K562 (cell line): Measurements from ENCODE around the gene RASL12. TPM values are rescaled to one million over a fixed set of nuclear protein-coding genes. Genes with fewer than 3 reads are reported as not detected.

Experiments used
- ATAC-seq: fragments of 200-7000 bp; cut with Tn5 transposase; 3 replicates; pipeline ENCODE4 v1.9.1; 2020; ENCODE audit warnings: moderate library complexity
- BruUV-seq: library from RNA; stranded (reverse); fragments of 400-500 nt; replicated peaks from 2 replicates; lab custom pipeline; 2021; lab: Mats Ljungman, UMichigan
- CTCF ChIA-PET: fragments of 300-600 bp; formaldehyde crosslinking; extraction: SDS; loops from one replicate; lab custom pipeline; 2021; ENCODE audit warnings: low intra/inter-chr PET ratio; lab: Yijun Ruan, JAX
- POLR2A ChIA-PET: fragments of 300-600, 350-650 bp; sonication (Branson Sonifier 250); formaldehyde crosslinking; extraction: SDS; loops from one replicate; lab custom pipeline; 2021; ENCODE audit warnings: antibody characterized with exemption, inconsistent platforms; lab: Yijun Ruan, JAX
- DNase-seq, 4 experiments: peaks; one replicate each; pipeline versions ENCODE4 v3.0.0 to v3.0.0-alpha.2; 2011 to 2018; ENCODE audit warnings: low spot score in 3 of 4, mixed read lengths in 3 of 4; ENCODE audit errors: extremely low read depth in 1 of 4
- FAIRE-seq: peaks from 2 replicates; lab custom pipeline; 2011; peaks lifted over from hg19 to GRCh38; lab: Jason Lieb, UNC
- H2AFZ ChIP-seq: 2 replicates; pipeline ENCODE4 v1.6.0; 2011; ENCODE audit warnings: low read depth, low read length, control low read depth, inconsistent platforms
- H3K27ac ChIP-seq: fragments of 200-600 bp; 3 replicates; pipeline ENCODE4 v1.8.0; 2011; ENCODE audit warnings: low read depth, mild to moderate bottlenecking, control low read depth, inconsistent platforms, low read length, moderate library complexity, mixed read lengths; ENCODE audit errors: extremely low read depth
- H3K27me3 ChIP-seq, 2 experiments: fragments of 300-600 bp in 1 of 2; 2 replicates in 1 of 2; 3 replicates in 1 of 2; pipeline versions ENCODE4 v1.6.0 to v1.8.0; 2011; ENCODE audit warnings: inconsistent platforms in 2 of 2, low read length in 2 of 2, mild to moderate bottlenecking in 1 of 2, mixed read lengths in 1 of 2, moderate library complexity in 1 of 2; ENCODE audit not compliant: control insufficient read depth in 2 of 2, insufficient read depth in 2 of 2
- H3K36me3 ChIP-seq: fragments of 300-600 bp; 3 replicates; pipeline ENCODE4 v1.8.0; 2011; ENCODE audit warnings: mild to moderate bottlenecking, low read length, inconsistent platforms; ENCODE audit not compliant: control insufficient read depth, insufficient read depth
- H3K4me1 ChIP-seq, 2 experiments: fragments of 200-600 bp in 1 of 2; replicated peaks in 1 of 2; 2 replicates in 1 of 2; 3 replicates in 1 of 2; pipeline versions ENCODE4 v1.5.1 to v1.8.0; 2011; ENCODE audit warnings: inconsistent platforms in 2 of 2, low read length in 2 of 2, mild to moderate bottlenecking in 1 of 2, mixed read lengths in 1 of 2, moderate library complexity in 1 of 2; ENCODE audit not compliant: control insufficient read depth in 2 of 2, insufficient read depth in 2 of 2
- H3K4me2 ChIP-seq: 2 replicates; pipeline ENCODE4 v1.6.1; 2011; ENCODE audit warnings: low read length, control low read depth, inconsistent platforms, mixed read lengths; ENCODE audit not compliant: insufficient read depth
- H3K4me3 ChIP-seq: fragments of 200-600 bp; sonication (generic), shearing (Covaris generic); 2 replicates; pipeline ENCODE4 v1.5.1; 2016; ENCODE audit warnings: control low read depth, inconsistent platforms
- H3K79me2 ChIP-seq: fragments of 200-600 bp; 3 replicates; pipeline ENCODE4 v1.8.0; 2011; ENCODE audit warnings: low read length, inconsistent platforms; ENCODE audit not compliant: control insufficient read depth, insufficient read depth
- H3K9ac ChIP-seq, 2 experiments: 2 replicates each; pipeline versions ENCODE4 v1.6.0 to v1.6.1; 2011; ENCODE audit warnings: low read depth in 2 of 2, low read length in 2 of 2, control low read depth in 1 of 2, inconsistent platforms in 1 of 2, mild to moderate bottlenecking in 1 of 2, mixed read lengths in 1 of 2; ENCODE audit not compliant: insufficient read depth in 1 of 2
- H3K9me1 ChIP-seq: one replicate; pipeline ENCODE4 v1.6.0; 2011; ENCODE audit warnings: inconsistent platforms, mild to moderate bottlenecking, low read length, moderate library complexity; ENCODE audit not compliant: control insufficient read depth, insufficient read depth
- H3K9me3 ChIP-seq: replicated peaks from 2 replicates; pipeline ENCODE4 v1.5.1; 2011; ENCODE audit warnings: low read depth, low read length, inconsistent platforms; ENCODE audit not compliant: control insufficient read depth, insufficient read depth
- H4K20me1 ChIP-seq: replicated peaks from 2 replicates; pipeline ENCODE4 v1.6.1; 2011; ENCODE audit warnings: low read length, inconsistent platforms, mixed read lengths; ENCODE audit not compliant: control insufficient read depth, insufficient read depth
- ATF4 ChIP-seq: fragments of 450-650 bp; formaldehyde crosslinking; IDR thresholded peaks from 2 replicates; pipeline ENCODE4 v1.4.0; 2022; ENCODE audit warnings: mild to moderate bottlenecking, moderate library complexity
- FOXK2 ChIP-seq, 2 experiments: fragments of 450-650 bp; IDR thresholded peaks in 1 of 2; conservative IDR thresholded peaks in 1 of 2; 2 replicates each; pipeline ENCODE4 v1.6.1; 2016; ENCODE audit warnings: low read depth in 2 of 2, mild to moderate bottlenecking in 1 of 2
- FOXM1 ChIP-seq, 2 experiments: fragments of 450-650 bp in 1 of 2; sonication (generic) in 1 of 2; formaldehyde crosslinking in 1 of 2; IDR thresholded peaks; 2 replicates each; pipeline versions ENCODE4 v1.6.1 to v1.9.0; 2017 to 2022; ENCODE audit warnings: low read depth in 2 of 2, mild to moderate bottlenecking in 2 of 2, missing genetic modification reagents in 1 of 2, moderate library complexity in 1 of 2
- MCM2 ChIP-seq: fragments of 450-650 bp; IDR thresholded peaks from 2 replicates; pipeline ENCODE4 v1.6.1; 2017; ENCODE audit warnings: low read depth, mild to moderate bottlenecking
- NFRKB ChIP-seq: fragments of 450-650 bp; IDR thresholded peaks from 2 replicates; pipeline ENCODE4 v1.6.1; 2016; ENCODE audit warnings: low read depth
- RBM17 ChIP-seq: fragments of 200-400 bp; formaldehyde crosslinking; IDR thresholded peaks from 2 replicates; pipeline ENCODE4 v1.6.1; 2017; ENCODE audit warnings: low read depth, mild to moderate bottlenecking, low read length, borderline replicate concordance
- RBM39 ChIP-seq: fragments of 200-400 bp; formaldehyde crosslinking; optimal IDR thresholded peaks from 2 replicates; pipeline ENCODE3; 2018; ENCODE audit warnings: low read depth, low read length
- SMARCC2 ChIP-seq: fragments of 450-650 bp; IDR thresholded peaks from 2 replicates; pipeline ENCODE4 v1.6.1; 2017; ENCODE audit warnings: antibody characterized with exemption, moderate library complexity, mild to moderate bottlenecking, low read depth
- TRIM24 ChIP-seq, 2 experiments: fragments of 450-650 bp; IDR thresholded peaks; 2 replicates each; pipeline ENCODE4 v1.6.1; 2016
- ZNF76 ChIP-seq: fragments of 250-450 bp; sonication (Bioruptor Pico); IDR thresholded peaks from 2 replicates; pipeline ENCODE4 v1.4.0; 2020; ENCODE audit warnings: mild to moderate bottlenecking, moderate library complexity, borderline replicate concordance
- ZZZ3 ChIP-seq: fragments of 450-650 bp; IDR thresholded peaks from 2 replicates; pipeline ENCODE4 v1.6.1; 2016; ENCODE audit warnings: antibody characterized with exemption, mild to moderate bottlenecking, moderate library complexity
- WGBS: fragments of 100-300 bp; shearing (Covaris generic); methylation state at CpG from one replicate; pipeline ENCODE4 v1.1.6; 2016; ENCODE audit warnings: low coverage, mixed read lengths; ENCODE audit not compliant: insufficient coverage; ENCODE audit errors: missing lambda C conversion rate; 5-methylcytosine and 5-hydroxymethylcytosine counted together
- in situ Hi-C: fragments of 300-500 bp; cut with MboI; formaldehyde crosslinking; loops from 4 replicates; pipeline ENCODE4 v1.15.0; 2018; ENCODE audit warnings: inconsistent platforms, mixed read lengths
- intact Hi-C: fragments of 100-400 bp; cut with micrococcal nuclease; formaldehyde crosslinking; loops from 2 replicates; pipeline ENCODE4 v1.14.2; 2022
- polyA plus RNA-seq, 8 experiments: library from polyadenylated mRNA; depleted of rRNA in 4 of 8; stranded (reverse) in 5 of 8; unstranded in 3 of 8; fragments of >200 nt; fragmentation: Nextera tagmentation in 2 of 8; fragmentation: Illumina TruSeq in 1 of 8; extraction: Ambion mirVana in 2 of 8; extraction: Trizol in 1 of 8; gene quantifications; 2 replicates each; pipeline versions ENCODE4 v1.2.1 to v1.2.3, GENCODE V29; 2011 to 2014; ENCODE audit warnings: inconsistent platforms in 1 of 8, missing spikeins in 1 of 8
- total RNA-seq, 7 experiments: library from RNA; depleted of rRNA in 6 of 7; stranded (reverse); fragments of >200 nt in 6 of 7; fragmentation: Illumina TruSeq in 2 of 7; extraction: Trizol in 2 of 7; gene quantifications; 2 replicates each; pipeline versions ENCODE4 v1.2.1 to v1.2.3, GENCODE V29; 2011 to 2021; ENCODE audit warnings: low replicate concordance in 1 of 7

Gene RASL12
- total and polyA plus RNA-seq, 9 of the 15 experiments (the other 6 are each of a cell fraction or from before 2014, with no cell fraction given): not detected

GRCh38 chr15:65089206-65089824, 21.5 kb upstream of the RASL12 start (continued):
- TF ChIP-seq SMARCC2 (no peak), RBM17 (no peak)

GRCh38 chr15:65088643-65089021, 20.8 kb upstream of the RASL12 start:
- ATAC-seq: no peak
- Histone ChIP-seq H4K20me1 (peaks cover 8% of the 10 kb centered on the region), H3K9me3 (no peaks in the 10 kb centered on the region), H3K4me2 (no peak overlapping the region), H3K9ac (no peak overlapping the region), H3K4me1 (peaks cover 0 to 4% of the 10 kb centered on the region in 2 experiments; a peak in 1 of 5 replicates), H3K27me3 (peaks cover 17 to 30% of the 10 kb centered on the region in 2 experiments), H3K36me3 (no peaks in the 10 kb centered on the region), H3K4me3 (no peak overlapping the region), H3K79me2 (no peaks in the 10 kb centered on the region), H2AFZ (no peak overlapping the region), H3K9me1 (no peaks in the 10 kb centered on the region), H3K27ac (no peak overlapping the region)
- intact Hi-C loops (loop anchor here (5.0 kb wide), 1 partner anchor 56 kb away; no protein-coding TSS in a partner anchor), in situ Hi-C loops (no loop called here)
- FAIRE-seq: no peak
- 4% methylated on average over 6 of the region's 6 CpGs for WGBS
- no peak for DNase-seq
- CTCF ChIA-PET: interaction anchor here (0.8 kb wide), 1 partner anchor 358 kb away, joined by 3 read pairs; no protein-coding TSS in a partner anchor
- POLR2A ChIA-PET: interaction anchor here (0.6 to 0.7 kb wide), 2 partner anchors 99 to 519 kb away, joined by 3 read pairs; partner anchors contain the start of gene SPG21
- BruUV-seq: no TSS peak
- no peak for TF ChIP-seq FOXK2 (conservative IDR thresholded peaks at IDR 0.05 in 1 of 2, IDR thresholded peaks at IDR 0.05 in 1 of 2; ENCODE audit: low read depth in 2 of 2)
- no peak for TF ChIP-seq FOXM1 (IDR thresholded peaks at IDR 0.05; ENCODE audit: low read depth)
- TF ChIP-seq FOXM1 (CRISPR knock-in tag; IDR thresholded peaks at IDR 0.05; ENCODE audit: low read depth): no peak
- no peak for TF ChIP-seq ZNF76 (CRISPR knock-in tag)
- no peak for TF ChIP-seq RBM39
- TF ChIP-seq TRIM24 (IDR thresholded peaks at IDR 0.05): no peak
- TF ChIP-seq NFRKB: no peak
- no peak for TF ChIP-seq ZZZ3
- TF ChIP-seq MCM2: no peak
- no peak for TF ChIP-seq ATF4
